PFSK-1 (cell line): ENCODE results near the gene ENO3.

Source experiments
- FOXP2 ChIP-seq: optimal IDR thresholded peaks from 2 replicates; pipeline ENCODE3; 2011; ENCODE audit warnings: borderline replicate concordance, control low read depth, inconsistent platforms; ENCODE audit not compliant: insufficient read depth; ENCODE audit errors: extremely low read length, extremely low read depth
- POLR2AphosphoS5 ChIP-seq: IDR thresholded peaks from 2 replicates; pipeline ENCODE4 v1.6.1; 2012; ENCODE audit warnings: low read depth, mild to moderate bottlenecking, control low read depth, low read length, moderate library complexity
- REST ChIP-seq, 2 experiments: IDR thresholded peaks; 2 replicates each; pipeline versions ENCODE4 v1.6.1 to v1.8.0; 2011 to 2012; ENCODE audit warnings: low read depth in 2 of 2, low read length in 2 of 2, control low read depth in 1 of 2, inconsistent platforms in 1 of 2, mild to moderate bottlenecking in 1 of 2, moderate library complexity in 1 of 2; ENCODE audit not compliant: insufficient read depth in 1 of 2
- SIN3A ChIP-seq: IDR thresholded peaks from 2 replicates; pipeline ENCODE4 v1.6.1; 2012; ENCODE audit warnings: mild to moderate bottlenecking, low read length, moderate library complexity, borderline replicate concordance; ENCODE audit not compliant: insufficient read depth
- TAF1 ChIP-seq: IDR thresholded peaks from 2 replicates; pipeline ENCODE4 v1.6.1; 2012; ENCODE audit warnings: low read length, control low read depth, borderline replicate concordance; ENCODE audit not compliant: insufficient read depth

ENO3 gene

DNA sequence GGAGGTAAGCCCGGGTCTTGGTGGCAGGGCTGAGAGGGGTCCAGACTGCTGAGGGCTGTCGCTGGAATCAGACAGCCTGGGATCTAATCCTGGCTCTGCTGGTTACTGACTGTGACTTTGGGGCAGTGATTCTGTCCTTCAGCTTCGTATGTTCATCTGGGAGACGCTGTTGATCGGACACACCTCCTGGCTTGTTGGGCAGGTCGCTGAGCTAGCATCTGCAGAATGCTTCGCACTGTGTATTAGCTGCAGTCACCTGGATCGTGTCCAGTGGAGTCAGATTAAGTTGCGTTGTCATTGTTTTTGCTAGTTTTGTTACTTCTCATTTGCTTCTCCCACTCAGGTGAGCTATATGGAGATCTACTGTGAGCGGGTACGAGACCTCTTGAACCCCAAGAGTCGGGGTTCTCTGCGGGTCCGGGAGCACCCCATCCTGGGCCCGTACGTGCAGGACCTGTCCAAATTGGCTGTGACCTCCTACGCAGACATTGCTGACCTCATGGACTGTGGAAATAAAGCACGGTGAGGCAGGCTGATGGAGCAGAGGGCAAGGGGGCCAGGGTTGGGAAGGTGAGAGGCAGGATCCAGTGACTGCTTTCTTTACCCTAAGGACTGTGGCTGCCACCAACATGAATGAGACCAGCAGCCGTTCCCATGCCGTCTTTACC is 51.3 kb downstream of the ENO3 start:
- TF ChIP-seq POLR2AphosphoS5 (no peak), REST (IDR thresholded peaks at IDR 0.05; ENCODE audit: insufficient read depth in 1 of 2, low read depth in 2 of 2, low read length in 2 of 2) (no peak)

GRCh38 chr17:5003214-5003867 is 52.4 kb downstream of the ENO3 start:
- TF ChIP-seq SIN3A: no peak
- no peak for TF ChIP-seq TAF1
- TF ChIP-seq POLR2AphosphoS5: no peak
- no peak for TF ChIP-seq FOXP2
- TF ChIP-seq REST (IDR thresholded peaks at IDR 0.05; ENCODE audit: insufficient read depth in 1 of 2, low read depth in 2 of 2, low read length in 2 of 2): no peak
